ENCODE results near the gene PPP1R7. TPM values are rescaled to one million over a fixed set of nuclear protein-coding genes. Genes with fewer than 3 reads are reported as not detected.
A peak's percentile ranks its signal among the peaks of the same experiment; 100 is the strongest.

PPP1R7 gene
- total RNA-seq, 1 experiment from 2014 or later, result 49.1 TPM

DNA sequence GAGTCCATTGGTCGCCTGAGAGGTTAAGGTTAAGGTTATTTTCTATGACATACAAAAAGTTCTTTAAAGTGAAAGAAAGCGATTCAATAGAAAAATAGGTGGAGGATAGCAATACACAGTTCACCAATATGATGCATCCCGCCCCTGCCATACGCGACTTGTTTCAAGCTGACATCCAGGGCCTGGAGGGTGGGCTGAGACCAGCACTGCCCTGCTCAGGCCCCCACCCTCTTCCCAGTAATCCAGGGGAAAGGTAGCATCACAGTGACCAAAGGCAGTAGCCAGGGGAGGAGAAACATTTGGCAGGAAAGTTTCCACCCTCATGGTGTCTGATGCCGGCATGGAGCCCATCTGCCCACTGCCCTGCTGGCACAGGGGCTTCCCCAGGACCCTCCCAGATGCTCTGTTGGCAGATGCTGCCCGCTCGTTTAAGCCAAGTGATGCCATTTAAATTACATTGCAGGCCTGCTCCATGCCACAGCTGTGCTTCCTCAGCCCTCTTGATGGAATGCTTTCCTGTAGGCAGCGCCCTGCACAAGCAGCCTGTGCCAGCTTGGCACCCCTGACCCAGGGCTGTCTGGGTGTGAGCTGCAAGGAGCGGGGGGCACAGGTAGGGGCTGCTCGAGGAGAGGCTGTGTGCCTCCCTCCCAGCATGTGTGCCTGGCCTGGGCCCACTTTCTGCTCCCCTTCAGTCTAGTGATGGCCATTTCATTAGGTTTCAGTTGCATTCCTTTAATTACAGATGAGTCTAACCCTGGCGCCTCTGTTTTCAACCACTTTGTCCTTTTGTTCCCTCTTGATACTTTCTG lies 27.5 kb downstream of the PPP1R7 start (continued):
- TF ChIP-seq, protein P1, sequence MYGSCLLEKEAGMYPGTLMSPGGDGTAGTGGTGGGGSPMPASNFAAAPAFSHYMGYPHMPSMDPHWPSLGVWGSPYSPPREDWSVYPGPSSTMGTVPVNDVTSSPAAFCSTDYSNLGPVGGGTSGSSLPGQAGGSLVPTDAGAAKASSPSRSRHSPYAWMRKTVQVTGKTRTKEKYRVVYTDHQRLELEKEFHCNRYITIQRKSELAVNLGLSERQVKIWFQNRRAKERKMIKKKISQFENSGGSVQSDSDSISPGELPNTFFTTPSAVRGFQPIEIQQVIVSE (CRISPR knock-in tag; IDR thresholded peaks at IDR 0.05; ENCODE audit: borderline replicate concordance), result no peak
- TF ChIP-seq, protein P2, sequence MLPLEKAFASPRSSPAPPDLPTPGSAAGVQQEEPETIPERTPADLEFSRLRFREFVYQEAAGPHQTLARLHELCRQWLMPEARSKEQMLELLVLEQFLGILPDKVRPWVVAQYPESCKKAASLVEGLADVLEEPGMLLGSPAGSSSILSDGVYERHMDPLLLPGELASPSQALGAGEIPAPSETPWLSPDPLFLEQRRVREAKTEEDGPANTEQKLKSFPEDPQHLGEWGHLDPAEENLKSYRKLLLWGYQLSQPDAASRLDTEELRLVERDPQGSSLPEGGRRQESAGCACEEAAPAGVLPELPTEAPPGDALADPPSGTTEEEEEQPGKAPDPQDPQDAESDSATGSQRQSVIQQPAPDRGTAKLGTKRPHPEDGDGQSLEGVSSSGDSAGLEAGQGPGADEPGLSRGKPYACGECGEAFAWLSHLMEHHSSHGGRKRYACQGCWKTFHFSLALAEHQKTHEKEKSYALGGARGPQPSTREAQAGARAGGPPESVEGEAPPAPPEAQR (CRISPR knock-in tag; IDR thresholded peaks at IDR 0.05), result no peak
- TF ChIP-seq, protein P3, sequence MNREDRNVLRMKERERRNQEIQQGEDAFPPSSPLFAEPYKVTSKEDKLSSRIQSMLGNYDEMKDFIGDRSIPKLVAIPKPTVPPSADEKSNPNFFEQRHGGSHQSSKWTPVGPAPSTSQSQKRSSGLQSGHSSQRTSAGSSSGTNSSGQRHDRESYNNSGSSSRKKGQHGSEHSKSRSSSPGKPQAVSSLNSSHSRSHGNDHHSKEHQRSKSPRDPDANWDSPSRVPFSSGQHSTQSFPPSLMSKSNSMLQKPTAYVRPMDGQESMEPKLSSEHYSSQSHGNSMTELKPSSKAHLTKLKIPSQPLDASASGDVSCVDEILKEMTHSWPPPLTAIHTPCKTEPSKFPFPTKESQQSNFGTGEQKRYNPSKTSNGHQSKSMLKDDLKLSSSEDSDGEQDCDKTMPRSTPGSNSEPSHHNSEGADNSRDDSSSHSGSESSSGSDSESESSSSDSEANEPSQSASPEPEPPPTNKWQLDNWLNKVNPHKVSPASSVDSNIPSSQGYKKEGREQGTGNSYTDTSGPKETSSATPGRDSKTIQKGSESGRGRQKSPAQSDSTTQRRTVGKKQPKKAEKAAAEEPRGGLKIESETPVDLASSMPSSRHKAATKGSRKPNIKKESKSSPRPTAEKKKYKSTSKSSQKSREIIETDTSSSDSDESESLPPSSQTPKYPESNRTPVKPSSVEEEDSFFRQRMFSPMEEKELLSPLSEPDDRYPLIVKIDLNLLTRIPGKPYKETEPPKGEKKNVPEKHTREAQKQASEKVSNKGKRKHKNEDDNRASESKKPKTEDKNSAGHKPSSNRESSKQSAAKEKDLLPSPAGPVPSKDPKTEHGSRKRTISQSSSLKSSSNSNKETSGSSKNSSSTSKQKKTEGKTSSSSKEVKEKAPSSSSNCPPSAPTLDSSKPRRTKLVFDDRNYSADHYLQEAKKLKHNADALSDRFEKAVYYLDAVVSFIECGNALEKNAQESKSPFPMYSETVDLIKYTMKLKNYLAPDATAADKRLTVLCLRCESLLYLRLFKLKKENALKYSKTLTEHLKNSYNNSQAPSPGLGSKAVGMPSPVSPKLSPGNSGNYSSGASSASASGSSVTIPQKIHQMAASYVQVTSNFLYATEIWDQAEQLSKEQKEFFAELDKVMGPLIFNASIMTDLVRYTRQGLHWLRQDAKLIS (CRISPR knock-in tag; IDR thresholded peaks at IDR 0.05; ENCODE audit: borderline replicate concordance), result no peak
- TF ChIP-seq, protein P4, sequence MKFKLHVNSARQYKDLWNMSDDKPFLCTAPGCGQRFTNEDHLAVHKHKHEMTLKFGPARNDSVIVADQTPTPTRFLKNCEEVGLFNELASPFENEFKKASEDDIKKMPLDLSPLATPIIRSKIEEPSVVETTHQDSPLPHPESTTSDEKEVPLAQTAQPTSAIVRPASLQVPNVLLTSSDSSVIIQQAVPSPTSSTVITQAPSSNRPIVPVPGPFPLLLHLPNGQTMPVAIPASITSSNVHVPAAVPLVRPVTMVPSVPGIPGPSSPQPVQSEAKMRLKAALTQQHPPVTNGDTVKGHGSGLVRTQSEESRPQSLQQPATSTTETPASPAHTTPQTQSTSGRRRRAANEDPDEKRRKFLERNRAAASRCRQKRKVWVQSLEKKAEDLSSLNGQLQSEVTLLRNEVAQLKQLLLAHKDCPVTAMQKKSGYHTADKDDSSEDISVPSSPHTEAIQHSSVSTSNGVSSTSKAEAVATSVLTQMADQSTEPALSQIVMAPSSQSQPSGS (CRISPR knock-in tag; IDR thresholded peaks at IDR 0.05; ENCODE audit: borderline replicate concordance, low read depth), result no peak

DNA sequence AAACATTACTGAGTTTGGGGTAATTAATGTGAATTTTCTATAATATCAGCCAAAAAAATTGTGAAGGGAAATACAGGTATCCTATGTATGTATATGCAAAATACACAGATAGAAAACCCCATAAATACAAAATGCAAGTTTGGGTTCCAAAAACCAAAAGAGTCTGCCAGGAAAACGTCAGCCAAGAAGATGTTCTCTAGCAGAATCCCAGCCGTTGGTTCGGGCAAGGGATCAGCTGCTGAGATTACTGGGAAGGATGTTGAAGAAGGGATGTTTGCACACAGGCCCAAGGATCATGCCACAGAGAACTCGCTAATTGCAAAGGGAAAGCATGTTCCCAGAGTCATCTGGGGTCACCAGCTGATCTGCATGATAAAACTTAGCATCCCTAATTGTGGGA lies 28.7 kb downstream of the PPP1R7 start:
- H3K36me3 Mint-ChIP-seq, result peaks cover 5% of the 10 kb centered on the region
- ATAC-seq, result no peak
- CTCF ChIA-PET, result interaction anchor here (0.7 kb wide), 1 partner anchor 464 kb away, joined by 3 read pairs; no protein-coding TSS in a partner anchor
- 0 out of 2 replicates have a peak, but pooled peaks cover 5% of the 10 kb centered on the region for H3K4me1 Mint-ChIP-seq
- no peaks in the 10 kb centered on the region for H3K9me3 Mint-ChIP-seq
- peak overlapping the region; percentile 5; the same call in 1 of the 2 replicates for H3K27ac Mint-ChIP-seq
- TF ChIP-seq RELA (CRISPR knock-in tag; IDR thresholded peaks at IDR 0.05; ENCODE audit: borderline replicate concordance) (no peak), EMX1 (CRISPR knock-in tag; IDR thresholded peaks at IDR 0.05) (no peak), ZNF416 (CRISPR knock-in tag; IDR thresholded peaks at IDR 0.05) (no peak)
- TF ChIP-seq, protein P4 (CRISPR knock-in tag; IDR thresholded peaks at IDR 0.05; ENCODE audit: borderline replicate concordance, low read depth), result no peak
- TF ChIP-seq, protein P5, sequence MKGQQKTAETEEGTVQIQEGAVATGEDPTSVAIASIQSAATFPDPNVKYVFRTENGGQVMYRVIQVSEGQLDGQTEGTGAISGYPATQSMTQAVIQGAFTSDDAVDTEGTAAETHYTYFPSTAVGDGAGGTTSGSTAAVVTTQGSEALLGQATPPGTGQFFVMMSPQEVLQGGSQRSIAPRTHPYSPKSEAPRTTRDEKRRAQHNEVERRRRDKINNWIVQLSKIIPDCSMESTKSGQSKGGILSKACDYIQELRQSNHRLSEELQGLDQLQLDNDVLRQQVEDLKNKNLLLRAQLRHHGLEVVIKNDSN (CRISPR knock-in tag; IDR thresholded peaks at IDR 0.05), result no peak
- TF ChIP-seq, protein P6, sequence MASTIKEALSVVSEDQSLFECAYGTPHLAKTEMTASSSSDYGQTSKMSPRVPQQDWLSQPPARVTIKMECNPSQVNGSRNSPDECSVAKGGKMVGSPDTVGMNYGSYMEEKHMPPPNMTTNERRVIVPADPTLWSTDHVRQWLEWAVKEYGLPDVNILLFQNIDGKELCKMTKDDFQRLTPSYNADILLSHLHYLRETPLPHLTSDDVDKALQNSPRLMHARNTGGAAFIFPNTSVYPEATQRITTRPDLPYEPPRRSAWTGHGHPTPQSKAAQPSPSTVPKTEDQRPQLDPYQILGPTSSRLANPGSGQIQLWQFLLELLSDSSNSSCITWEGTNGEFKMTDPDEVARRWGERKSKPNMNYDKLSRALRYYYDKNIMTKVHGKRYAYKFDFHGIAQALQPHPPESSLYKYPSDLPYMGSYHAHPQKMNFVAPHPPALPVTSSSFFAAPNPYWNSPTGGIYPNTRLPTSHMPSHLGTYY (CRISPR knock-in tag; IDR thresholded peaks at IDR 0.05), result no peak
- TF ChIP-seq, protein P7, sequence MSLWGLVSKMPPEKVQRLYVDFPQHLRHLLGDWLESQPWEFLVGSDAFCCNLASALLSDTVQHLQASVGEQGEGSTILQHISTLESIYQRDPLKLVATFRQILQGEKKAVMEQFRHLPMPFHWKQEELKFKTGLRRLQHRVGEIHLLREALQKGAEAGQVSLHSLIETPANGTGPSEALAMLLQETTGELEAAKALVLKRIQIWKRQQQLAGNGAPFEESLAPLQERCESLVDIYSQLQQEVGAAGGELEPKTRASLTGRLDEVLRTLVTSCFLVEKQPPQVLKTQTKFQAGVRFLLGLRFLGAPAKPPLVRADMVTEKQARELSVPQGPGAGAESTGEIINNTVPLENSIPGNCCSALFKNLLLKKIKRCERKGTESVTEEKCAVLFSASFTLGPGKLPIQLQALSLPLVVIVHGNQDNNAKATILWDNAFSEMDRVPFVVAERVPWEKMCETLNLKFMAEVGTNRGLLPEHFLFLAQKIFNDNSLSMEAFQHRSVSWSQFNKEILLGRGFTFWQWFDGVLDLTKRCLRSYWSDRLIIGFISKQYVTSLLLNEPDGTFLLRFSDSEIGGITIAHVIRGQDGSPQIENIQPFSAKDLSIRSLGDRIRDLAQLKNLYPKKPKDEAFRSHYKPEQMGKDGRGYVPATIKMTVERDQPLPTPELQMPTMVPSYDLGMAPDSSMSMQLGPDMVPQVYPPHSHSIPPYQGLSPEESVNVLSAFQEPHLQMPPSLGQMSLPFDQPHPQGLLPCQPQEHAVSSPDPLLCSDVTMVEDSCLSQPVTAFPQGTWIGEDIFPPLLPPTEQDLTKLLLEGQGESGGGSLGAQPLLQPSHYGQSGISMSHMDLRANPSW (CRISPR knock-in tag; conservative IDR thresholded peaks at IDR 0.05; ENCODE audit: low read depth), result no peak
- POLR2A ChIA-PET, result no interaction called here
- H3K4me3 Mint-ChIP-seq, result no peak overlapping the region
- H3K27me3 Mint-ChIP-seq (ENCODE audit: low read depth), result no peaks in the 10 kb centered on the region
- DNase-seq (ENCODE audit: low spot score), result no peak

All from WTC11 (cell line).